ENCODE data around the gene MICAL2. TPM values are rescaled to one million over a fixed set of nuclear protein-coding genes. Genes with fewer than 3 reads are reported as not detected.

MICAL2 gene
- total RNA-seq, 4 donors from 2014 or later = 109 to 197 (median 183) TPM

DNA sequence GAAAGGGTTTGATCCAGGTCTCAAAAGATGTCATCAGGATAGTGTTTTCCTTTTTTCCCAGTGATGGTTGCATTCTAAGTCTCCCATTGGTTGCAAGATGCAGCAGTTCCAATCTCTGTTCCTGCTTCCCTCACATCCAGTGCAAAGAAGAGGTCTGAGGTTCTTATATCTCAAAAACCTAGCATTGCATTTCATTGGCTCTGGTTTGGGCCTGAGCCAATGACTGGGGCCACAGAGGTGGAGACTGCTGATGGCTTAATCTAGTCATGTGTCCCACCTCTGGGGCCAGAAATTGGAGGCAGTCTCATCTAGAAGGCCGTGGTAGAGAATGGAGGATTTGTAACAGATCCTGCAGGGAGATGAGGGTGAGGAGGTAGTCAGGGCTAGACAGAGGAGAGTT is 13.2 kb upstream of the MICAL2 start:
- Histone ChIP-seq H3K27ac (no peak overlapping the region), H3K27me3 (no peaks in the 10 kb centered on the region), H3K4me1 (peaks cover 0 to 23% (median 2%) of the 10 kb centered on the region in 4 donors), H3K36me3 (no peaks in the 10 kb centered on the region), H3K9me3 (no peaks in the 10 kb centered on the region), H3K4me3 (no peak overlapping the region)
- TF ChIP-seq POLR2A (IDR thresholded peaks at IDR 0.05) = no peak
- TF ChIP-seq, protein P1, sequence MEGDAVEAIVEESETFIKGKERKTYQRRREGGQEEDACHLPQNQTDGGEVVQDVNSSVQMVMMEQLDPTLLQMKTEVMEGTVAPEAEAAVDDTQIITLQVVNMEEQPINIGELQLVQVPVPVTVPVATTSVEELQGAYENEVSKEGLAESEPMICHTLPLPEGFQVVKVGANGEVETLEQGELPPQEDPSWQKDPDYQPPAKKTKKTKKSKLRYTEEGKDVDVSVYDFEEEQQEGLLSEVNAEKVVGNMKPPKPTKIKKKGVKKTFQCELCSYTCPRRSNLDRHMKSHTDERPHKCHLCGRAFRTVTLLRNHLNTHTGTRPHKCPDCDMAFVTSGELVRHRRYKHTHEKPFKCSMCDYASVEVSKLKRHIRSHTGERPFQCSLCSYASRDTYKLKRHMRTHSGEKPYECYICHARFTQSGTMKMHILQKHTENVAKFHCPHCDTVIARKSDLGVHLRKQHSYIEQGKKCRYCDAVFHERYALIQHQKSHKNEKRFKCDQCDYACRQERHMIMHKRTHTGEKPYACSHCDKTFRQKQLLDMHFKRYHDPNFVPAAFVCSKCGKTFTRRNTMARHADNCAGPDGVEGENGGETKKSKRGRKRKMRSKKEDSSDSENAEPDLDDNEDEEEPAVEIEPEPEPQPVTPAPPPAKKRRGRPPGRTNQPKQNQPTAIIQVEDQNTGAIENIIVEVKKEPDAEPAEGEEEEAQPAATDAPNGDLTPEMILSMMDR (IDR thresholded peaks at IDR 0.05) = no peak
- peak in 2 of 3 donors; percentile 5 to 22 for DNase-seq

DNA sequence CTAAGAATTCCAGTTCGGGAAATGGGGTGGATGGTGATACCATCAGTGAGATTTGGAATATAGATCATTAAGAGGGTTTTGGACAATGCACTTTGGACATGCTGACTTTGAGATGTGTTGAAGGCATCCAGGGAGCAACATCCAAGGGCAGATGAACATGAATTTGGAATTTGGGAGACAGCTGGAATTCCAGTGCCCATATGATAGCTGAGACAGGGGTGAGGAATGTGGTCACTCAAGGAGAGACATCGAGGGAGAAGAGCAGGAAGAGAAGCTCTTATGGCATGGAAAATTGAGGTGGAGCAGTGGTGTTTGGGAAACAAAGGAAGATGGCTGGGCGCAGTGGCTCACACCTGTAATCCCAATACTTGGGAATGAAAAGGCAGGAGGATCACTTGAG is 11.8 kb upstream of the MICAL2 start:
- TF ChIP-seq POLR2A (IDR thresholded peaks at IDR 0.05) = no peak
- TF ChIP-seq, protein P1 (IDR thresholded peaks at IDR 0.05) = no peak
- no peaks in the 10 kb centered on the region for H3K9me3 ChIP-seq
- DNase-seq = peak in 1 of 3 donors; percentile 7
- no peak overlapping the region for H3K27ac ChIP-seq
- H3K4me3 ChIP-seq = no peak overlapping the region
- no peaks in the 10 kb centered on the region for H3K27me3 ChIP-seq
- no peaks in the 10 kb centered on the region for H3K36me3 ChIP-seq
- H3K4me1 ChIP-seq = peaks cover 0 to 23% (median 2%) of the 10 kb centered on the region in 4 donors

DNA sequence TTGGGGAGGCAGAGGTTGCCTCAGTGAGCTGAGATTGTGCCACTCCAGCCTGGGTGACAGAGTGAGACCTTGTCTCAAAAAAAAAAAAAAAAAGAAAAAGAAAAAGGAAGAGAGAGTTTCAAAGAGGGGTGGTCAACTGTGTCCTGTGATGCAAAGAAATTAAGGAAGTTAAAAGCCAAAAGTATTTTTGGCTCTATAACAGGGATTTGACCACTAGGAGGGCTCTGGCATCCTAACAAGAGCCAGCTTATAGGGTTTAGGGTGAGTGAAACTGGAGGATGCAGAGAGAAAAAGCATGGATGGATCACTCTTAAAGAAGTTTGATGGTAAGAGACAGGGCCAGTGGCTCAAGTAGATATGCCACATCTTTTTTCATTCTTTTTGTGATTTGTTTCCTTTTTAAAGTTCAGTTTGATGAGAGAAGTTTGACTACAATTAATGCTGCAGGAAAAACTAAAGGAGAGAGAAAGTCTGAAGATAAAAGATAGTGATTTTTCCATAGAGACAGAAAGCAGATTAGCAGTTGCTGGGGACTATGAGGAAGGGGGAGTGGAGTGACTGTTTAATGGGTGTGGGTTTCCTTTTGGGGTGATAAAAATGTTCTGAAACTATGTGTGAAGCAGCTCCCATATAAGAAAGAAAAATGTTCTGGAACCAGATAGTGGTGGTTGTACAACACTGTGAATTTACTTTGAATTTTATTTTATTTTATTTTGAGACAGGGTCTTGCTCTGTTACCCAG is 11.1 kb upstream of the MICAL2 start:
- H3K4me1 ChIP-seq = peaks cover 0 to 23% (median 2%) of the 10 kb centered on the region in 4 donors
- H3K9me3 ChIP-seq = no peaks in the 10 kb centered on the region
- no peak overlapping the region for H3K27ac ChIP-seq
- TF ChIP-seq, protein P1 (IDR thresholded peaks at IDR 0.05) = peak in 2 of 6 experiments; percentile 4 to 7
- TF ChIP-seq POLR2A (IDR thresholded peaks at IDR 0.05) = no peak
- H3K36me3 ChIP-seq = no peaks in the 10 kb centered on the region
- H3K4me3 ChIP-seq = no peak overlapping the region
- H3K27me3 ChIP-seq = no peaks in the 10 kb centered on the region
- DNase-seq = no peak

DNA sequence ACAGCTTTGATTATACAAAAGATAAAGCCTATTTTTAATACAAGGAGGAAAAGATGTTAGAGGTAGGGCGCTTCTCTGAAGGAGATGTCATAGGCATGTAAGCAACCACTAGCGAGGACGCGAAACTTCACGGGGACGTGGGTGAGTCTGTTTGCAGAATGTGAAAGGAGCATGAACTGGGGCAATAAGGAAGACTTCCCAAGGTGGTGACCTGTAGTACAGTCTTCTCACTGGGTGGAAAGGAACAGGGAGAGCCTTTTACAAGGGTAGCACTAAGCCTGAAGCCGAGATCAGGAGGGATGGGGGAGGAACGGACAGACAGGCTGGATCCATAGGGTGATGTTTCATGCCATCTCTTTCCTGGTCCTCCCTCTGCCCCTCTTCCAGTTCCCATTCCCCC is 10.0 kb upstream of the MICAL2 start:
- TF ChIP-seq POLR2A (IDR thresholded peaks at IDR 0.05) = no peak
- TF ChIP-seq, protein P1 (IDR thresholded peaks at IDR 0.05) = no peak
- peaks cover 0 to 17% (median 2%) of the 10 kb centered on the region in 4 donors for H3K4me1 ChIP-seq
- H3K36me3 ChIP-seq = no peaks in the 10 kb centered on the region
- H3K27ac ChIP-seq = peak overlapping the region in 3 of 4 donors; percentile 4 to 60 (median 43)
- DNase-seq = peak in 2 of 3 donors; percentile 60 to 64
- H3K27me3 ChIP-seq = no peaks in the 10 kb centered on the region
- H3K9me3 ChIP-seq = no peaks in the 10 kb centered on the region
- no peak overlapping the region for H3K4me3 ChIP-seq

DNA sequence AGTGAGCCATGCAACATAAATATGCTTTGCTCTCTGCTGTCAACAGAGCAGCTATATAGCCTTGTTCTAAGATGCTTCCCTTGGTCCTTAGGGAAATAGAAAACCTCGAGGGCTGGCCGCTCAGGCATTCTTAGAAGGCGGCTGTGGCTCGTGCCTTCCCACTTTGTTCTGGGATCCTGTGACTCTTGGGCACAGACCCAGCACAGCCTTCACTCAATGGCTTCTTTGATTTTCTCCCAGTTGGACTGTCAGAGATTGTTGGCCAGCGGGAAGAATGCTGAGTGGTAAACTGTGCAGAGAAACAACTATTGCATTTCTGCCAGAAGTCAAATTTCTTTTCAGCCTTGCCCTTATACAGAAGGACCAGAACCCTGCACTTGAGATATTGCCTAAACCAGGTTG is 9.5 kb upstream of the MICAL2 start:
- Histone ChIP-seq H3K36me3 (no peaks in the 10 kb centered on the region), H3K27me3 (no peaks in the 10 kb centered on the region), H3K9me3 (no peaks in the 10 kb centered on the region), H3K4me3 (no peak overlapping the region), H3K27ac (peak overlapping the region in 3 of 4 donors; percentile 4 to 60 (median 39)), H3K4me1 (peaks cover 0 to 13% (median 2%) of the 10 kb centered on the region in 4 donors)
- TF ChIP-seq, protein P1 (IDR thresholded peaks at IDR 0.05) = no peak
- TF ChIP-seq POLR2A (IDR thresholded peaks at IDR 0.05) = no peak
- DNase-seq = peak in 1 of 3 donors; percentile 44
